ENCODE data around the gene SORBS1. TPM values are rescaled to one million over a fixed set of nuclear protein-coding genes. Genes with fewer than 3 reads are reported as not detected.
A peak's percentile ranks its signal among the peaks of the same experiment; 100 is the strongest.

The SORBS1 gene
- total and polyA plus RNA-seq, 2 experiments from 2014 or later, result 11.0 to 20.6 TPM

GRCh38 chr10:95284807-95285206 is 276.4 kb downstream of the SORBS1 start:
- DNase-seq (ENCODE audit: low read depth in 1 of 2, low spot score in 1 of 2), result no peak
- no peak for TF ChIP-seq CTCF (IDR thresholded peaks at IDR 0.05; ENCODE audit: low read depth, low read length)
- no peaks in the 10 kb centered on the region for H3K36me3 ChIP-seq
- H3K9me3 ChIP-seq (ENCODE audit: low read depth), result no peaks in the 10 kb centered on the region
- H3K27me3 ChIP-seq, result no peaks in the 10 kb centered on the region
- no peak overlapping the region for H3K4me3 ChIP-seq
- H3K4me1 ChIP-seq (ENCODE audit: low read depth), result peaks cover 29% of the 10 kb centered on the region
- no peak overlapping the region for H3K27ac ChIP-seq

GRCh38 chr10:95282107-95282506 is 279.1 kb downstream of the SORBS1 start:
- no peaks in the 10 kb centered on the region for H3K9me3 ChIP-seq (ENCODE audit: low read depth)
- TF ChIP-seq CTCF (IDR thresholded peaks at IDR 0.05; ENCODE audit: low read depth, low read length), result no peak
- H3K27ac ChIP-seq, result no peak overlapping the region
- DNase-seq (ENCODE audit: low read depth in 1 of 2, low spot score in 1 of 2), result no peak
- no peak overlapping the region for H3K4me3 ChIP-seq
- H3K4me1 ChIP-seq (ENCODE audit: low read depth), result peaks cover 9% of the 10 kb centered on the region
- H3K36me3 ChIP-seq, result no peaks in the 10 kb centered on the region
- H3K27me3 ChIP-seq, result no peaks in the 10 kb centered on the region

GRCh38 chr10:95281206-95281605 is 280.0 kb downstream of the SORBS1 start:
- no peak for DNase-seq (ENCODE audit: low read depth in 1 of 2, low spot score in 1 of 2)
- Histone ChIP-seq H3K4me1 (ENCODE audit: low read depth) (peaks cover 7% of the 10 kb centered on the region), H3K27ac (no peak overlapping the region), H3K9me3 (ENCODE audit: low read depth) (no peaks in the 10 kb centered on the region), H3K36me3 (no peaks in the 10 kb centered on the region), H3K27me3 (no peaks in the 10 kb centered on the region), H3K4me3 (no peak overlapping the region)
- no peak for TF ChIP-seq CTCF (IDR thresholded peaks at IDR 0.05; ENCODE audit: low read depth, low read length)

GRCh38 chr10:95280637-95281036 is 280.5 kb downstream of the SORBS1 start:
- Histone ChIP-seq H3K4me3 (no peak overlapping the region), H3K27me3 (no peaks in the 10 kb centered on the region), H3K9me3 (ENCODE audit: low read depth) (no peaks in the 10 kb centered on the region), H3K36me3 (no peaks in the 10 kb centered on the region), H3K4me1 (ENCODE audit: low read depth) (peaks cover 7% of the 10 kb centered on the region), H3K27ac (no peak overlapping the region)
- no peak for TF ChIP-seq CTCF (IDR thresholded peaks at IDR 0.05; ENCODE audit: low read depth, low read length)
- no peak for DNase-seq (ENCODE audit: low read depth in 1 of 2, low spot score in 1 of 2)

GRCh38 chr10:95279042-95279820 is 281.9 kb downstream of the SORBS1 start:
- H3K9me3 ChIP-seq (ENCODE audit: low read depth), result no peaks in the 10 kb centered on the region
- no peaks in the 10 kb centered on the region for H3K36me3 ChIP-seq
- H3K4me3 ChIP-seq, result no peak overlapping the region
- H3K27me3 ChIP-seq, result no peaks in the 10 kb centered on the region
- no peak overlapping the region for H3K27ac ChIP-seq
- H3K4me1 ChIP-seq (ENCODE audit: low read depth), result peaks cover 7% of the 10 kb centered on the region
- DNase-seq (ENCODE audit: low read depth in 1 of 2, low spot score in 1 of 2), result peak in 1 of 2 donors; percentile 58
- TF ChIP-seq CTCF (IDR thresholded peaks at IDR 0.05; ENCODE audit: low read depth, low read length), result no peak
